Tongue (tissue), 2 donors: ENCODE data around the gene KCNJ4. TPM values are rescaled to one million over a fixed set of nuclear protein-coding genes. Genes with fewer than 3 reads are reported as not detected.
"Not testable (repeated sequence)": the region's sequence is repeated elsewhere in the genome, so short reads cannot be mapped to it uniquely, and the experiment has no call there.

Source experiments
- DNase-seq: peaks from one replicate; pipeline ENCODE4 v3.0.0-alpha.2; 2015
- total RNA-seq: library from RNA; depleted of rRNA; stranded (reverse); fragments of >200 nt; gene quantifications from one replicate; pipeline ENCODE4 v1.2.3, GENCODE V29; 2014

Gene KCNJ4
- total RNA-seq, 1 donor from 2014 or later: not detected

DNA sequence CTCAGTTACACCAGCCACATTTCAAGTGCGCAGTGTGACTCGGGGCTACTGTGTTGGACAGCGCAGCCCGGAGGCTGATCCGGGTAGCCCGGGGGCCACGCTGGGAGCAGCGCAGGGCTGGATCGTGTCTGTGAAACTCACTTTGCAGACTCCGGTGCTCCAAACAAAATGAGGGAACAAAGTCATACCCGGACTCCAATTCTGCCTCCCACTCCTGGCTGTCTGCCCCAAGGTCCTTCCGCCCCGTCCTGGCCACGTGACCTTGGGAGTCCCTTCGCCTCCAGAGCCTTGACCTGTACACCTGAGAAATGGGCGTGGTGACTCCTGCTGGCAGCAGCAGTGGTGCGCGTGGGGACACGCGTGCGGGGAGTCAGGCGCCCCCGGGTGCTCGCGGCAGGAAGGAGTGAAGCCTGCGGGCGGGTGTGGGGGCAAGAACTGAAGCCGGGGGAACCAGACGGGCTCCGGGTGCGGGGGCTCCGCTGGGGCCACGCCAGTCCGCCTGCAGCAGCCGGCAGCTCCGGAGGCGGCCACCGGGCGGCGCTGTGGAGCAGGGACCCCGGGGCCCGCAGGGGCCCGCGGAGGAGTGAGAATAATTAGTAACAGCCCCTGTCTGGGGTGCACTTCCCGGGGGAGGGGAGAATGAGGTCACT, 42.4 kb downstream of the KCNJ4 start:
- no peak for DNase-seq

DNA sequence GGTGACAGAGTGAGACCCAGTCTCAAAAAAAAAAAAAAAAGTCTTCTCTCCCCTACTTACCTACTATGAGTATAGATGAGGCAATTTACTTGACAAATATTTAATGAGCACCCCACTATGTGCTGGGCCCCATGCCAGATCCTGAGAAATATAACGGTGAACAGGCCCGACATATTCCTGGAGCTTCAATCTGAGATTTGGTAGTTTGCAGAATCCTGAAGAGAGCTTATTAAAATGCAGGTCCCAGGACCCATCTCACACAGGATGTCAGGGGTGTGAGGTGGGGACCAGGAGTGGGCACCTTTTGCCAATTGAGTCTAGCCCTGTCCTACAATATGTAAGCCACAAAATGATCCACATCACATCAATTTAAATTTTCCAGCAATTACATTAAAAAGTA, 44.0 kb downstream of the KCNJ4 start:
- DNase-seq: no peak

DNA sequence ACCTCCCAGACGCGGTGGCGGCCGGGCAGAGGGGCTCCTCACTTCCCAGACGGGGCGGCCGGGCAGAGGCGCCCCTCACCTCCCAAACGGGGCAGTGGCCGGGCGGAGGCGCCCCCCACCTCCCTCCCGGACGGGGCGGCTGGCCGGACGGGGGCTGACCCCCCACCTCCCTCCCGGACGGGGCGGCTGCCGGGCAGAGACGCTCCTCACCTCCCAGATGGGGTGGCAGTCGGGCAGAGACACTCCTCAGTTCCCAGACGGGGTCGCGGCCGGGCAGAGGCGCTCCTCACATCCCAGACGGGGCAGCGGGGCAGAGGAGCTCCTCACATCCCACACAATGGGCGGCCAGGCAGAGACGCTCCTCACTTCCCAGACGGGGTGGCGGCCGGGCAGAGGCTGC, 45.1 kb downstream of the KCNJ4 start:
- DNase-seq: not testable (repeated sequence)

DNA sequence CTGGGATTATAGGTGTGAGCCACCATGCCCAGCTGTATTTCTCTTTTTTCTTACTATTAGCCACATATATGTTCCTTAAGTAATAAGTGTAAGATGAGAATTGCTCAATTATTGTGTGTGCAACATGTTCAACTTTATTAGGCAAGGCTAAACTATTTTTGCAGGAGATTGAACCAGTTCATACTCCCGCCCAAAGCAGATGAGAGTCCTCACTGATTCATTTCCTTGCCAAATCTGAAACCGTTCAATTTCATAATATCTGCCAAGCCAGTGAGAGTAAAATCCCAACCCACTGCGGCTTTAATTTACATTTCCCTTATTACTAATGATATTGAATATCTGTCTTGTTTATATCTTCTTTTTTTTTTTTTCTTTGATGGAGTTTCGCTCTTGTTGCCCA, 48.4 kb downstream of the KCNJ4 start:
- no peak for DNase-seq

DNA sequence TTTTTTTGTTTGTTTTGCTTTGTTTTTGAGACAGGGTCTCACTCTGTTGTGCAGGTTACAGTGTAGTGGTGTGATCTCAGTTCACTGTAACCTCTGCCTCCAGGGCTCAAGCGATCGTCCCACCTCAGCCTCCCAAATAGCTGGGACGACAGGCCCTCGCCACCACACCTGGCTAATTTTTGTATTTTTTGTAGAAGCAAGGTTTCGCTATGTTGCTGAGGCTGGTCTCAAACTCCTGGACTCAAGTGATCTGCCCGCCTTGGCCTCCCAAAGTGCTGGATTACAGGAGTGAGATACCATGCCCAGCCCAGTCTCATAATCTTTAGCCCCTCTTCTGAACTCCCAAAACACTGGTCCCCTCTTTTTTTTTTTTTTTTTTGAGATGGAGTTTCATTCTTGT, 50.6 kb downstream of the KCNJ4 start:
- no peak for DNase-seq

DNA sequence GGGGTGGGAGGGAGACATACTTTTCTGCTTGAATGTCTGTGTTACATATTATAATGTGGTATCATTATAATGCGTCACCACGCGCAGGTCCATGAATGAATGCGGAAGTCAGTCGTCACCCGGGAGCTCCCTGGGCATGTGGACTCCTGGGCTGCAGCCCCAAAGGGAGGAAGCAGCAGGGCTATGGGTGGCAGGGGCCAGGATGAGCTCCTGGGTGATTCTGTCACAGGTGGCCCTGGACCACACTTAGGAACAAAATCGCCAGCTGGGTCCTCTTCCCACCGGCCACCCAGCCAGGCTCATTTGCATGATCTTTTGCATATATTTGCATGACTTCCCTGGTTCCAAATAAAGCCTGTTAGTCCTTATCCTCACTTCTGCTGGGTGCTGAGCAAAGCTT, 51.2 kb downstream of the KCNJ4 start:
- no peak for DNase-seq

DNA sequence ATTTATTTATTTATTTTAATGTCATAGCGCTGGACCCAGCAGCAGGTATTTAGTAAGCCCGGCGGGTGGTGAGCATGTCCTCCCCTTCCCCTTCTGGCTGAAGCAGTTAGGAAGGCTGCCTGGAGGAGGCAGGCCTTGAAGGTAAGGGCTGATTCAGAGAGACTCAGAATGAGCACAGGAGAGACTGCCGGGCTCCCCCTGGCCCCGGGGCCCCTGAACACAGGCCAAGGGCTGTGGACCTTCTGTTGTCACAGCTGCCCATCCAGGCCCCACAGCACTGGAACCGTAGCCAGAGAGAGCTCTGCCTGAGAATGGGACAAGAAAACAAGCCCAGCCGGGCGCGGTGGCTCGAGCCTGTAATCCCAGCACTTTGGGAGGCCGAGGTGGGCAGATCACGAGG, 52.8 kb downstream of the KCNJ4 start:
- DNase-seq: no peak

DNA sequence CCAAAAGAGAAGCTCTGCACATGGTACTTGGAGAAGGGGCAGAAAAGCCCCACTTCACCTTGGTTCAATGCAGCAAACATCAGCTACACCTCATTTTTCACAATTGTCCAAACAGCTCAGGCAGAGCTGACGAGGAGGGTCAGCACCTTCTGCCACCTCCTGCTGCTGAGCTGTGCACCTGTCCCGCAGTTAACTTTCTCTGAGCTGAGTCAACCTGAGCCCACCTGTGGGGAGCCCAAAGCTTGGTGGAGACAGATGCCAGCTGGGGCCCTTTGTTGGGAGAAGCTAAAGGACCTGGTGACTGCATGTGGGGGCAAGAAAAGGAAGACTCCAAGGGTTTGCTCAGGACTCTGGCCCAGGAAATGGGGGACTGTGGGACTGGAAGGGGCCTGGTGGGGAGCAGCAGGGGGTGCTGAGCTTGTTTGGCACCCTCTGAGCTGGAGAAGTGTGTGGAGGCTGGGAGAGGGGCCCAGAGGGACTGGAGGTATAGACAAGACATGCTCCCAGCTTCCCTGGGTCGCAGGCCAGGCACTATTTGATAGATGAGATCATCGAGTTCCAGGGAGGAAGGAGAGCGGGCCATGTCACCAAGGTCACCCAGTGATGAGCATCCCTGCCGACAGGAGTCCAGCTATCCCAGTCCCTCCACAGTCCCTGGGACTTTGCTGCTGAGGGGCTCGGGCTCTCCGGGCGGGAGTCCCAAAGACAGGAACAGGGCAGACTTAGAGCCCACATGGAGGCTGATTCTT, 53.5 kb downstream of the KCNJ4 start:
- no peak for DNase-seq

DNA sequence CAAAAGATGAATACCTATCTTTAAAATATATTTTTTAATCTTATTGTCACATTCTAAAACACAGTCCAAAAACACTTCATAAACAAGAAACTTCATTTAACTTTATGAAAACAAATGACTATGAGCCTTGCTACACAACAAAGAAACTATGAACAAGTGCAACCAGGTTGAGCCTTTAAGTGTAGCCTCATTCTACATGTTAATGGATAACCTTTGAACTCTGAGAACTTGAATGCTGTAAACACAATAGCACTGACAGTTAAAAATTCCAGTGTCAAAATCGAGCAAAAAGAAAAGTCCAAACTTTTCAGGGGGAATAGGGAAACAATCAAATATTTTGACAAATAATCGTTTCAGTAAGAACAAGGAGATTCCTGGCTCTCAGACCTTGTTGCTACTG, 54.7 kb downstream of the KCNJ4 start:
- DNase-seq: not testable (repeated sequence)

DNA sequence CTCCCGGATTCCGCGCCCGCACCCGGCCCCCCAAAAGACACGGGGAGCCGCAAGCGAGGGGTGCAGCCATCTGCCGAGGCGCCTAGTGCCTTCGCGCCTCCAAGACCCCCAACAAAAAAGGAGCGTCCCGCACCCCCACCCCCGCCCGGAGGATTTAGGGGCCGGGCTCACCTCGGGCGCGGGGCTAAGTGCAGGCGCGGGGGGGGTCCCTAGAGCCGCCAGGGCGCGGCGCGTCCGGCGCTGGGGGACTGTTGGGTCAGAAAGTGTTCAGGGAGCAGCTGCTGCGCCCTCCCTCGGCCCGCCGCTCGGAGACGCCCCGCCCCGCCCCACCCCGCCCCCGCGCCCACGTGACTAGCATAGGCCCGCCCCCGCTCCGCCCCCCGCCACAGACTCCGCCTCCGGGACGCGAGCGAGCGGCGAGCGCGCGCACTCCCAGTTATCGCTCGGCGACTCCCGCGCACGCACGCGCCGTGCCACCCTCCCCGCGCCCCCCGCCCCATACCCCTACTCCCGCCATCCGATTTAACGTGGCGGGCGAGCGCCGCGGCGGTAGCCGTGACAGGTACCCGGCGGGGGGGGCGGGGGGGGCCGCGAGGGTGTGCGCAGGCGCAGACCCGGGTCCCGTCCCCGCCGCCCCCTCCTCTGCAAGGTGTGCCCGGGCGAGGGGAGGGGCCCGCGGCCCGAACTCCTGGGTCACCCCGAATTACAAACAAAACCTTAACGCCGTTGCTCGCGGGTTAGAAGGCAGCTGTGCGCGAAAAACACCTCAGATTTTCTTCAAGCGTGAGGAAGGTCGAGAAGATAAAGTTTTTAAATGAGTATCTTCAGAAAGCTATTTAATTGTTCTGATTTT, 56.2 kb downstream of the KCNJ4 start:
- DNase-seq: peak; percentile 93

DNA sequence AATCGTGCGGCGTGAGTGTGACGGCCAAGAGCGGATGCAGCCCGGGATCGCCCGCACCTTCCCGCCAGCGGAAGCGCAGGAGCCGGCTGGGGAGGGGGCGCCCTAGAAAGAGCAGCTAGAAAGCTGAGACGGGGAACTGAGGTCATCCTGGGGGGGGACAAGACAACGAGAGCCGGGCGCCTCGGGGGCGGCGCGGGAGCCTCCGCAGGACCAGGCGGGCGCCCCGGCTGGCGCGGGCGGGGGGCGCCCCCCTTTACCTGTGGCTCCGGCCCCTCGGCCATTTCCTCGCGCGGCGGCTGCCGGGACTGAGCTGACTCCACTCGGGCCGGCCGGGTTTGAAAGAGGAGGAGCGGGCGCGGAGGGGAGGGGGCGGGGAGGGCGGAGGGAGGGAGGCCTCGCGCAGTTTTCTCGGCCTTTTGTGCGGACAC, 56.8 kb downstream of the KCNJ4 start:
- DNase-seq: peak; percentile 84

DNA sequence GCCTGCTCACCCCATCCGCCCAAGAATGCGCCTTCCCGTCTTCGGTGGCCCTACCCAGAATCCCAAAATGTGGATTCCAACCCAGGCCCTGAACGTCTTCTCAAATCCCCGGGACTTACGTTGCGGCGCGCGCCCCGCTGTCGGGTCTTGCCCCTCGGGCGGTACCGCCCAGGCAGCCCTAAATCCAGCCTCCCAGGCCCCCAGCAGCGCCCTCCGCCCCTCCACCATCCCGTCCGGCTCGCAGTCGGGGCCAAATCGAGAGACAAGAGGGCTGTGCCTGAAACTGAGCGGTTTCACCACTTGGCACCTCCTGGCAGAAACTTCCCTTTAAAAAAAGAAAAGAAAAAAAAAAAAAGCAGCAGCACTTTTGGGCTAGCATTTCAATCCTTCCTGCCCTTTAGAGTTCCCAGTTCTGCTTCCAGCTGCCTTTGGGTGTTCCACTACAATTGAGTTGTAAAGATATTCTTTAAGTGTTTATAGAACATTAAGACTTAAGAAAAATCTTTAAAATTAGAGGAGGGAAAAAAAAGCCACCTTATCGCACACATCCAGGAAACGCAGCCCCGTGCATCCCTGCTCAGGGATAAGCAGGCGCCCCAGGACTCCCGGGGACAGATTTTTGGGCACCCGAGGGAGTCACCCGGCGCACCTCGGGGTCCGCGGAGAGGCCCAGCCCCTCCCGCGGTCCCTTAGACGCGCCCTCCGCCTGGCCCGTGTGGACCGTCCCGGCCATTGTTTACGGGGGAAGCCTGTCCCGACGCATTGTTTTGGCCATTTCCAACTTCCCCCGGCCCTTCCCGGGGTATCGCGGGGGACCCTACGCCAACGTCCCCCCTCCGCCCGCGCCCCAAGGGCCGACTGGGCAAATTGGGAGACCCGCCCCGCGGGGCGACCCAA, 57.6 kb downstream of the KCNJ4 start:
- peak; percentile 66 for DNase-seq

DNA sequence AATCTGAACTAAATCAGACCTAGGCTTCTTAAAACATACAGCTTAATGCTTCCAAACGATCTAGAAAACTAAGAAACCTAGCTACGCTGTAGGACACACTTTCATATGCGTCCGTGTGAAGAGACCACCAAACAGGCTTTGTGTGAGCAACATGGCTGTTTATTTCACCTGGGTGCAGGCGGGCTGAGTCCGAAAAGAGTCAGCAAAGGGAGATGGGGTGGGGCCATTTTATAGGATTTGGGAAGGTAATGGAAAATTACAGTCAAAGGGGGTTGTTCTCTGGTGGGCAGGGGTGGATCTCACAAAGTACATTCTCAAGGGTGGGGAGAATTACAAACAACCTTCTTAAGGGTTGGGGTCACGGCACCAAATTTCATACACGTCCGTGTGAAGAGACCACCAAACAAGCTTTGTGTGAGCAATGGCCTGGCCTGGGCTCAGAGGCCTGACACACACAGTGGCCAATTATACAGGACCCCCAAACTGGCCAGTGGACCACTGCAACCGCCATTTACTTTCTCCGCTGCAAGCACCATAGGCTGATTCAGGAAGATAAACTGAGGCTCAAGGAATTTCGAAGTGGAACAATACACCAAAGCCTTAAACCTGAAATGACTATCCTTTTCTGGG, 58.4 kb downstream of the KCNJ4 start:
- not testable (repeated sequence) for DNase-seq

DNA sequence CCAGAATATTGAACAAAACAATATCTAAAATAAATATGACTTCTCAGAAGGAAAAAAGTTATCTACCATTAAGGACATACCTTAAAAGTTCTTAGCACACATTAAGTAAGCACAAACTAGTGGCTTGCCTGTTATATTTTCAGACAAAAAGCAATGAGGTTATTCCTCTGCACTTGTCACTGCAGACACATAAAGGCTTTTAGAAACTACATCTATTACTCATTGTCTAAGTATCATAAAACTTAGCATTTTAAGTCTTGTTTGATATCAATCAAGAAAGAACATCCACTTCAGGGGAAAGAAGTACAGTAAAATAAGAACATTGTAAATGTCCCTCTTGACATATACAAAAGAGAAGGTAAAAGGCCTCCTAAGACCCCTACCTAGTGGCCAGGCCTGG, 59.1 kb downstream of the KCNJ4 start:
- DNase-seq: not testable (repeated sequence)

DNA sequence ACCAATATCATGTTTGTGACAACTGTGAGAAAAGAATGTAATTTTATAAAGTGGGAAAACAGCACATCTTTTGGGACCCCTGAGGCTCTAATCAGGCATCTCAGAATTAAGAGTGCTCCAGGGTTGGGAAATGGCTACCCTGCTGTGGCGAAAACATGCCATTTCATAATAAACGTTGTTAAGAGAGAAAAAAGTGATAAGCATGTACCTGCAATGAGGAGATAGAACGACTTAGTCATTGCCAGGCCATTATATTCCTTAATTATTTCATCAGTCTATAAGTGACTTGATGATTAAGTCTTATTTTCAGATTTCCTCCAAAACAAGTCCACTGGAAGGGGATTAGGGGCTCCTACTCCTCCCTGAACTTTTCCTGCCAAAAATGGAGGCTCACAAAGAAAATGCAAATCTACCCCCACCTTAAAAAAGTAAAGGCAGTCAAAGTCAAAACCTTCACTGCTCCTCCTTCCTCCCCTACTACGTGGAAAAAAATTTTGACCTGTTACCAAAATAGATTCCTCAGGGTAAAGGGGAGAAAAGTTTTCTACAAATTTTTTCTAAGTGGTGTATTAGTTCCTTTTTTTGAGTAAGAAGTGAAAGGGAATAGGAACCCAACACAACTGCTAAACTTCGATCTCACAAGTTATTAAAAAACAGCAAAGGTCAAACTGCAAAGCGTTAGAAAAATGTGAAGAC, 59.9 kb downstream of the KCNJ4 start:
- not testable (repeated sequence) for DNase-seq

DNA sequence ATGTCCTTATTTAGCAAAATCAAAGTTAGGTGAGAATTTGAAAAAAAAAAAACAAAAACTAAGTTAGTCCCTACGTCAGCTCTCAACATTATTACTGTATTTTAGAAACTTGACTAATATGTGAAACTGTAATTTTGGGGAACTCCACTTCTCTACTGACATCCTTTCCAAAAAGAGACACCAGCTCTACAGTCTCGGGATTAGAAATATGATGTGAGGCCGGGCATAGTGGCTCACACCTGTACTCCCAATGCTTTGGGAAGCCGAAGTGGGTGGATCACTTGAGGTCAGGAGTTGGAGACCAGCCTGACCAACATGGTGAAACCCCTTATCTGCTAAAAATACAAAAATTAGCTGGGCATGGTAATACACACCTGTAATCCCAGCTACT, 65.6 kb downstream of the KCNJ4 start:
- not testable (repeated sequence) for DNase-seq

DNA sequence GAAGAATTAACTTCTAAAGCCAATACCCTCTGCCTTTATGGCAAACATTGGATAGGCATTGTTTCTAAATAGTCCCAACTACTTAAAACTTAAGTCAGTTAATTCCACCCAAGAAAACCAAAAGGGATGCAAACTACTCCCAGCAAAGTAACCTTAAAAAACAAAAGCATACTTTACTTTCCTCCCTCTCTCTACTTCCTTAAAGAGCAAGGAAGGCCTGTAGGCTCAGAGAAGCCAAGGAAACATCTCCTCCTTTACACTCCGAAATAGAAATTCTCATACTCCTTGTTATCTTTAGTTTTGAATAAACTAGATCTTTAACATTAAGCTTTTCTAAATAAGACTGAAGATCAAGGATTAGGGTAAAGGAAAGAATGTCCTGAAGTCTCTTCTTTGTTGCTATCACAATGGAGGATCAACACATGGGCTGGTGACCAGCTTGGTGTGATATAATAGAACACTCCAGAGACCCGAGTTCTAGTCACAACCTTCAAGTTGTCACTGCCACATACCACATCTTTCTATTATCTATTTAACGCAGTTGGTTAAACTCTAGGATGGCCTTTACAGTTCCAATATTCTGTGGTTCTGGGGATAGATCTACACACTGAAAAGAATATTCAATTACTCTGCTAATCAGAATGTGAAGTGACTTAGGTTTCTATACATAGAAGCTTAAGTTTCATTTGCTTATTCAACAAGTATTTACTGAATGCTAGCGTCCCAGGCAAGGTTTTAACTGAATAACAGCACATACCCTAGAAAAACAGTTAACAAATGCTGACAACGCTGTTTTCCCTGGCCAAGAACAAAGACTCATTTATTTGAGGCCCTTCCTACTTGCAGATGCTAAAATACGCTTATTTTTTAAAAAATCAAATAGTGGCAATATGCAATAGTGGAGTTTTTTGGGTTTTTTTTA, 66.2 kb downstream of the KCNJ4 start:
- not testable (repeated sequence) for DNase-seq

DNA sequence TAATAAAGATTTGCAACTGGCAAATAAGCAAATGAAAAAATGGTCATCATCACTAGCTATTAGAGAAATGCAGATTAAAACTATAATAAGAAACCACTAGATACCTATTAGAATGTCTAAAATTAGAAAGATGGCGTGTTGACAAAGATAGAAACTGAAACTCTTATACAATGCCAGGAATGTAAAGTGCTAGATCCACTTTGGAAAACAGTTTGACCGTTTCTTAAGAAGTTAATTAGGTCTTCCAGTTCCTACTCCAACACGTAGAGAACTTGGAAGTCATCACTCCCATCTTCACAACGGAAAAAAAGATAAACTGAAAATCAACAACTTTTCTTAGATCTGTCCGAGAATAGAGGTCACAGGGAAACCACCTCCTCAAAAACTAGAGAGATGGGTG, 68.1 kb downstream of the KCNJ4 start:
- DNase-seq: peak; percentile 38

DNA sequence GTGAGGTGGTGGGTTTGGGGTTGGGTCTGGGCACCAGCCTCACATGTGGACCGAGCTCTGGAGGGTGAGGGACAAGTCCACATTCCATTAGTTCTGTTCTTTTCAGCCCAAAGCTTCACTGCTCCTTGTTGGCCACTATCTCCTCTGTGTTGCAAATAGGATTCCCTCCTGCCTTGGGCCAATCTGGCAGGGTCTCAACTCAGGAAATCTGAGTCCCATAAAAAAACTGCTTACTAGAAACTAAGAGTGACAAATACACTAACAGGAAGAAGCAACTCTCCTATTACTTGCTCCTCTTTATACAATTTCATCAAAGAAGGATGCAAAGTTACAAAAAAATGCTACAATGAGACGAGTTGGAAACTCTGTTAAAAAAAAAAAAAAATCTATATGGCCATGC, 71.6 kb downstream of the KCNJ4 start:
- no peak for DNase-seq

DNA sequence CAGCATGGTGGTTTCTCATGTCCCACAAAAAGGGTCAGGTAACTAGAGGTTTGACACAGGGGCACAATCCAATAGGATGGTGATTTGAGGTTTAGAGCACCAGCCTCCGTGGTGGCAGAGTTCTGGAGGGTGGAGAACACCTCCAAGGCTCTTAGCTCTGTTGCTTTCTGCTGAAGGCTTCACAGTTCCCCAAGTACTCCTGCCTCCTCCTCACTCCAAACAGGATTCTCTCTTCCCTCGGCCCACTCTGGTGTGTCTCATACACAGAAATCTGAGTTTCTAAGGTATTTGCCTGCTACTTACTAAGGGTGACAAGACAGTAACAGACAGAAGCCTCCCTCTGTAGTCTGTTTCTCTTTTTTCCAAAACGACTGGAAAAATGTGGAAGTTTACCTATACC, 73.6 kb downstream of the KCNJ4 start:
- DNase-seq: not testable (repeated sequence)
